Heart left ventricle (tissue), 16 donors: Measurements from ENCODE around the gene STIMATE. TPM values are rescaled to one million over a fixed set of nuclear protein-coding genes. Genes with fewer than 3 reads are reported as not detected.

ENCODE experiments used
- ATAC-seq, 4 donors: fragments of 200-7000 bp; cut with Tn5 transposase; one replicate each; pipeline ENCODE4 v1.9.1; 2020 to 2022; ENCODE audit warnings: moderate library complexity in 4 of 4, mild to moderate bottlenecking in 3 of 4, moderate number of reproducible peaks in 1 of 4
- DNase-seq, 5 donors: peaks; one replicate each; pipeline ENCODE4 v3.0.0-alpha.2; 2020
- H3K27ac ChIP-seq, 12 donors: fragments of 200-600 bp; sonication (generic) in 4 of 12; one replicate each; pipeline versions ENCODE4 v1.5.0 to v1.8.0; 2016 to 2022; ENCODE audit warnings: mild to moderate bottlenecking in 2 of 12
- H3K27me3 ChIP-seq, 9 donors: fragments of 200-600 bp; sonication (generic) in 2 of 9; one replicate each; pipeline versions ENCODE4 v1.5.1 to v1.8.0; 2016 to 2022; ENCODE audit warnings: mild to moderate bottlenecking in 3 of 9
- H3K36me3 ChIP-seq, 9 donors: fragments of 200-600 bp; sonication (generic) in 2 of 9; one replicate each; pipeline versions ENCODE4 v1.5.0 to v1.8.0; 2018 to 2022; ENCODE audit warnings: mild to moderate bottlenecking in 2 of 9
- H3K4me1 ChIP-seq, 12 donors: fragments of 200-600 bp; sonication (generic) in 4 of 12; one replicate each; pipeline versions ENCODE4 v1.5.0 to v1.8.0; 2016 to 2022; ENCODE audit warnings: mild to moderate bottlenecking in 3 of 12
- H3K4me3 ChIP-seq, 12 donors: fragments of 200-600 bp; sonication (generic) in 4 of 12; one replicate each; pipeline versions ENCODE4 v1.5.0 to v1.8.0; 2017 to 2022; ENCODE audit warnings: mild to moderate bottlenecking in 9 of 12, moderate library complexity in 4 of 12
- H3K9me3 ChIP-seq, 12 donors: fragments of 200-600 bp; sonication (generic) in 4 of 12; one replicate each; pipeline versions ENCODE4 v1.5.0 to v1.8.0; 2016 to 2022; ENCODE audit warnings: mild to moderate bottlenecking in 1 of 12
- POLR2A ChIP-seq, 2 donors: fragments of 450-650 bp; IDR thresholded peaks; one replicate each; pipeline ENCODE4 v1.6.1; 2017; ENCODE audit warnings: antibody characterized with exemption in 2 of 2, mild to moderate bottlenecking in 2 of 2, moderate library complexity in 2 of 2
- WGBS, 4 donors: extraction: QIAGEN DNeasy Blood & Tissue Kit in 2 of 4; methylation state at CpG; one replicate each; pipeline versions ENCODE4 v1.1.5 to v1.1.7; 2013 to 2018; 5-methylcytosine and 5-hydroxymethylcytosine counted together
- intact Hi-C, 10 donors: fragments of 100-400 bp; cut with DNase I; formaldehyde crosslinking; loops; one replicate each; pipeline versions ENCODE4 v1.11.1 to v1.14.2; 2022
- polyA plus RNA-seq, 2 donors: library from polyadenylated mRNA; stranded (reverse); fragments of 200-250 nt; gene quantifications; one replicate each; pipeline ENCODE4 v1.2.3, GENCODE V29; 2013
- total RNA-seq, 9 donors: library from RNA; depleted of rRNA in 2 of 9; stranded (reverse); fragments of >200 nt in 2 of 9; fragmentation: NEBNext Ultra II Directional in 3 of 9; extraction: Animal tissue kit (Norgen Biotek cat#: 25700) in 3 of 9; gene quantifications; one replicate each; pipeline versions ENCODE4 v1.1.0 to v1.2.4, GENCODE V29; 2016 to 2023
- TF ChIP-seq, protein P1 (sequence below), 12 donors: fragments of 200-600 bp; sonication (generic) in 4 of 12; IDR thresholded peaks; one replicate each; pipeline versions ENCODE4 v1.5.0 to v1.8.0; 2018 to 2022; ENCODE audit warnings: antibody characterized with exemption in 12 of 12, mild to moderate bottlenecking in 5 of 12
- donor health status: ischemic (EF 13 %, LVEDD 7.1; RV severe dilation, severe dysfunction).
- donor health status: healthy with polysubstance abuse.
- donor health status: DM: no; HTN: yes; CAD: no.
- donor health status: DM: no; HTN: no; CAD: no.
- donor health status: ischemic (EF 25% LVEDD 6.9; RV normal size, moderate dysfunction).
- donor health status: ischemic (EF 25% LVEDD 5.7; RV mildly dilated, moderate dysfunction).
- donor health status: healthy.
- donor health status: DM: yes; HTN: yes; CAD: no.
- donor health status: ischemic (EF 35%, LVEDD 5.7; RV mildly dilated, moderate dysfunction).
- donor health status: nonischemic (EF 11% LVEDD 7.7; RV severe dilation, severe dysfunction).
- donor health status: DM: yes; HTN: yes; CAD: no.
- donor health status: PGD.
- donor health status: ischemic (EF 29% LVEDD 5.4; RV normal size, mild dysfunction).
- donor health status: nonischemic (EF 23%, LVEDD 6.1; RV moderate dilation, normal function).

STIMATE gene
- total and polyA plus RNA-seq, 11 donors, result 3.4 to 17.1 (median 9.4) TPM

DNA sequence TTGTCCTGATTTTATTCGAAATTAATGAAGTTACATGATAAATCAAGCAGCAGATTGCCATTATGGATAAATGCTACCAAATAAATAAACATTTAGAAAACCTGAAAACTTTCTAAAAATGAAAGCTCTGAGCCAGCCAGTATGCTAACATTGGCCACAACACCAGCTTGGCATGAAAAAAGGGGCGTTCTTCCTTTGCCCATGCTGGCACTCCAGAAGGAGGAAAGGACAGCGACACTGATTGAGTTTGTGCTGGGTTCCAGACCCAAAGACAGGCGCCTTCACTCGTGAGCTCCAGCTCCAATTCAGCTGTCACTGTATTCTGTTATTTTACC lies 5.1 kb downstream of the STIMATE start:
- H3K9me3 ChIP-seq, result no peaks in the 10 kb centered on the region
- H3K27me3 ChIP-seq, result no peaks in the 10 kb centered on the region
- TF ChIP-seq, protein P1, sequence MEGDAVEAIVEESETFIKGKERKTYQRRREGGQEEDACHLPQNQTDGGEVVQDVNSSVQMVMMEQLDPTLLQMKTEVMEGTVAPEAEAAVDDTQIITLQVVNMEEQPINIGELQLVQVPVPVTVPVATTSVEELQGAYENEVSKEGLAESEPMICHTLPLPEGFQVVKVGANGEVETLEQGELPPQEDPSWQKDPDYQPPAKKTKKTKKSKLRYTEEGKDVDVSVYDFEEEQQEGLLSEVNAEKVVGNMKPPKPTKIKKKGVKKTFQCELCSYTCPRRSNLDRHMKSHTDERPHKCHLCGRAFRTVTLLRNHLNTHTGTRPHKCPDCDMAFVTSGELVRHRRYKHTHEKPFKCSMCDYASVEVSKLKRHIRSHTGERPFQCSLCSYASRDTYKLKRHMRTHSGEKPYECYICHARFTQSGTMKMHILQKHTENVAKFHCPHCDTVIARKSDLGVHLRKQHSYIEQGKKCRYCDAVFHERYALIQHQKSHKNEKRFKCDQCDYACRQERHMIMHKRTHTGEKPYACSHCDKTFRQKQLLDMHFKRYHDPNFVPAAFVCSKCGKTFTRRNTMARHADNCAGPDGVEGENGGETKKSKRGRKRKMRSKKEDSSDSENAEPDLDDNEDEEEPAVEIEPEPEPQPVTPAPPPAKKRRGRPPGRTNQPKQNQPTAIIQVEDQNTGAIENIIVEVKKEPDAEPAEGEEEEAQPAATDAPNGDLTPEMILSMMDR (IDR thresholded peaks at IDR 0.05), result no peak
- TF ChIP-seq POLR2A (IDR thresholded peaks at IDR 0.05), result no peak
- H3K4me1 ChIP-seq, result peaks cover 2 to 64% (median 44%) of the 10 kb centered on the region in 12 donors
- peak overlapping the region in 5 of 12 donors; percentile 0 to 71 (median 34) for H3K27ac ChIP-seq
- DNase-seq (no peak), ATAC-seq (no peak)
- no peak overlapping the region for H3K4me3 ChIP-seq
- intact Hi-C loops, result loop anchor here in 2 of 10 donors (5.0 to 10.0 kb wide), 2 partner anchors 117 to 120 kb away; partner anchors contain the start of genes NEK4 (in 2 of the 2) and ITIH1 (in 1 of the 2)
- peaks cover 0 to 12% (median 0%) of the 10 kb centered on the region in 9 donors for H3K36me3 ChIP-seq
- WGBS, 4 donors, result 76 to 88% (median 82%) methylated on average over 5 of the region's 5 CpGs

DNA sequence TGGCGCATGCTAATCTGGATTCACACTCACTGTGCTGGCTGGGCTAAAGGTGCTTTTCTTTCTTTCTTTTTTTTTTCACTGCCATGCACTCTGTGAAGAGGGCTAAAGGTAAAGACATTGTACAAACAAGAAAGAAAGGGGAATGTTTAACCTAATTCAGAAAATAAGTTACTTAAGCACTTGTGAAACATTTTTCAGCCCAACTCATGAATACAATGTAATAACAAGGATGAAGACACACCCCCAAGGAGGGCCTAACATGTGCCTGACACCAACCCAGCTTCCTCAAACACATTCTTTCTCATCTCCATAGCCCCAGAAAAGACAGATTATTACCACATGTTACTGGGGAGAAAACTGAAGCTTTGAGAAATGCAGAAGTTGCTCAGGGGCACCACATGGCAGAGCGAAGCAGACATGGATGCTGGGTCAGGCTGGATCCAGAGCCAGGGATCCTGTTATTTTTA lies 5.7 kb downstream of the STIMATE start:
- intact Hi-C loops, result loop anchor here in 2 of 10 donors (5.0 to 10.0 kb wide), 2 partner anchors 117 to 119 kb away; partner anchors contain the start of genes NEK4 (in 2 of the 2) and ITIH1 (in 1 of the 2)
- Histone ChIP-seq H3K27me3 (no peaks in the 10 kb centered on the region), H3K27ac (peak overlapping the region in 3 of 12 donors; percentile 0 to 71 (median 63)), H3K4me3 (no peak overlapping the region), H3K36me3 (peaks cover 0 to 15% (median 0%) of the 10 kb centered on the region in 9 donors), H3K9me3 (no peaks in the 10 kb centered on the region), H3K4me1 (peaks cover 2 to 60% (median 43%) of the 10 kb centered on the region in 12 donors)
- no peak for TF ChIP-seq POLR2A (IDR thresholded peaks at IDR 0.05)
- TF ChIP-seq, protein P1 (IDR thresholded peaks at IDR 0.05), result no peak
- peak in 3 of 4 donors; percentile 23 to 50 (median 45) for ATAC-seq
- no peak for DNase-seq
- WGBS, 4 donors, result 56 to 85% (median 71%) methylated on average over 2 of the region's 2 CpGs

DNA sequence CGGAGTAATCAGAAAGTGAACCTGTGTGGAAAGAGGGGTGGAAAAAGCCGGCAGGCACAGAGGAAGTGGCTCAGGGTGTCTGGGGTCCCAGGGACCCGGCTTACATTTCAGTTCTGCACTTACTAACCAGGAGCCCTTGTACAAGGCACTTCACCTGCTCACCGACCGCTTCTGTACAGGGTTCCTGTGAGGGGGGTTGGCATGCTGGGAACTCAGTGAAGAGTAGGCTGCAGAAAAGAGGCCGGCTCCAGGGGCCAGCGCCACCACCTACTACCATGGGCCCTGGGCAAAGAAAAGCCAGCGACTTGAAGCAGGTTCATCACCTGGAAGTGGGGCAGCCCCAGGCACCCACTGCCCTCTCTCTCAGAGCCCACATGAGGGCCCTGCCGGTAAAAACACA lies 6.2 kb downstream of the STIMATE start:
- no peaks in the 10 kb centered on the region for H3K27me3 ChIP-seq
- H3K4me3 ChIP-seq, result no peak overlapping the region
- DNase-seq (no peak), ATAC-seq (no peak)
- H3K9me3 ChIP-seq, result no peaks in the 10 kb centered on the region
- intact Hi-C loops, result loop anchor here in 2 of 10 donors (5.0 to 10.0 kb wide), 2 partner anchors 116 to 119 kb away; partner anchors contain the start of genes NEK4 (in 2 of the 2) and ITIH1 (in 1 of the 2)
- peaks cover 0 to 55% (median 38%) of the 10 kb centered on the region in 12 donors for H3K4me1 ChIP-seq
- H3K27ac ChIP-seq, result peak overlapping the region in 1 of 12 donors; percentile 71
- H3K36me3 ChIP-seq, result peaks cover 0 to 20% (median 0%) of the 10 kb centered on the region in 9 donors
- TF ChIP-seq, protein P1 (IDR thresholded peaks at IDR 0.05), result no peak
- no peak for TF ChIP-seq POLR2A (IDR thresholded peaks at IDR 0.05)
- 72 to 82% (median 78%) methylated on average over 9 of the region's 9 CpGs for WGBS, 4 donors

DNA sequence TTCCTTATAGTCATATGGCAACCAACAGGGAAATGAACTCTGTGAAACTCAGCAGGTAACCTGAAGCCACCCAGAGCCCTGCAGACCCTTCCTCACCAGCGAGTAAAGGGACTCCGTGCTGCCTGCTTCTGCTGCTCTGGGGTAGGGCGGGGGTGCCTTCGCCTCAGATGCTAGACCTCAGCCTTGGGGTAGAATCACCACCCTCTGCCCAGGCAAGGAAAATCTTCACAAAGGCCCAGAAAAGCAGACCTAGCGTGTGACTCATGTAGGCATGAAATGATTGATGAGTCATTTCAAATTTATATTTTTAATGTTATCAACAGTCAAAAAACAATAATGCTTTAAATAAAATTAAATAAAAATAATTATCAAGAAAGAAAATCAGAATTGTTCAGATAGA lies 6.6 kb downstream of the STIMATE start:
- H3K4me1 ChIP-seq, result peaks cover 0 to 53% (median 36%) of the 10 kb centered on the region in 12 donors
- 96 to 99% (median 97%) methylated on average over 5 of the region's 5 CpGs for WGBS, 4 donors
- H3K4me3 ChIP-seq, result no peak overlapping the region
- peaks cover 0 to 25% (median 0%) of the 10 kb centered on the region in 9 donors for H3K36me3 ChIP-seq
- no peak for DNase-seq
- intact Hi-C loops, result loop anchor here in 2 of 10 donors (5.0 to 10.0 kb wide), 2 partner anchors 116 to 118 kb away; partner anchors contain the start of genes NEK4 (in 2 of the 2) and ITIH1 (in 1 of the 2)
- no peaks in the 10 kb centered on the region for H3K9me3 ChIP-seq
- no peak overlapping the region for H3K27ac ChIP-seq
- TF ChIP-seq POLR2A (IDR thresholded peaks at IDR 0.05), result no peak
- TF ChIP-seq, protein P1 (IDR thresholded peaks at IDR 0.05), result no peak
- H3K27me3 ChIP-seq, result no peaks in the 10 kb centered on the region
- no peak for ATAC-seq
